ENCODE measurements around the gene TACSTD2. TPM values are rescaled to one million over a fixed set of nuclear protein-coding genes. Genes with fewer than 3 reads are reported as not detected.

TACSTD2 gene
- total RNA-seq, 1 experiment from 2014 or later: 31.9 TPM

- Histone ChIP-seq H3K4me1 (no peaks in the 10 kb centered on the region), H3K9me3 (no peaks in the 10 kb centered on the region), H3K27me3 (replicated peaks; ENCODE audit: control insufficient read depth, insufficient read depth, low read length) (no peaks in the 10 kb centered on the region), H3K4me3 (ENCODE audit: low read depth, low read length) (no peak overlapping the region), H3K36me3 (ENCODE audit: control insufficient read depth, insufficient read depth, low read length) (no peaks in the 10 kb centered on the region)
- no peaks in the 10 kb centered on the region for H3K9me3 Mint-ChIP-seq (ENCODE audit: unreplicated experiment)
- no peak overlapping the region for H3K27ac Mint-ChIP-seq (ENCODE audit: unreplicated experiment)
- DNase-seq: no peak
- H3K27me3 Mint-ChIP-seq (ENCODE audit: insufficient read depth, unreplicated experiment): no peaks in the 10 kb centered on the region
- intact Hi-C loops (cut with micrococcal nuclease; ENCODE audit: unreplicated experiment): no loop called here
- H3K36me3 Mint-ChIP-seq (ENCODE audit: insufficient read depth, unreplicated experiment): no peaks in the 10 kb centered on the region
- H3K4me1 Mint-ChIP-seq (ENCODE audit: low read depth, unreplicated experiment): no peaks in the 10 kb centered on the region
- CTCF ChIA-PET: no interaction called here
- BruUV-seq (replicated peaks): no TSS peak
- POLR2A ChIA-PET: no interaction called here
- no peak for TF ChIP-seq CTCF (IDR thresholded peaks at IDR 0.05; ENCODE audit: insufficient read depth in 1 of 2, low read depth in 1 of 2, low read length in 1 of 2, severe bottlenecking in 1 of 2, unreplicated experiment in 1 of 2)
- no peak overlapping the region for H3K4me3 Mint-ChIP-seq (ENCODE audit: unreplicated experiment)
Observed at GRCh38 chr1:58529284-58529683, 47.8 kb downstream of the TACSTD2 start.

GRCh38 chr1:58528518-58528917, 48.5 kb downstream of the TACSTD2 start:
- H3K9me3 Mint-ChIP-seq (ENCODE audit: unreplicated experiment): no peaks in the 10 kb centered on the region
- ChIA-PET POLR2A (no interaction called here), CTCF (no interaction called here)
- Histone ChIP-seq H3K4me1 (no peaks in the 10 kb centered on the region), H3K36me3 (ENCODE audit: control insufficient read depth, insufficient read depth, low read length) (no peaks in the 10 kb centered on the region), H3K4me3 (ENCODE audit: low read depth, low read length) (no peak overlapping the region), H3K27me3 (replicated peaks; ENCODE audit: control insufficient read depth, insufficient read depth, low read length) (no peaks in the 10 kb centered on the region), H3K9me3 (no peaks in the 10 kb centered on the region)
- no peak overlapping the region for H3K4me3 Mint-ChIP-seq (ENCODE audit: unreplicated experiment)
- no peak overlapping the region for H3K27ac Mint-ChIP-seq (ENCODE audit: unreplicated experiment)
- TF ChIP-seq CTCF (IDR thresholded peaks at IDR 0.05; ENCODE audit: insufficient read depth in 1 of 2, low read depth in 1 of 2, low read length in 1 of 2, severe bottlenecking in 1 of 2, unreplicated experiment in 1 of 2): no peak
- no TSS peak for BruUV-seq (replicated peaks)
- no peaks in the 10 kb centered on the region for H3K36me3 Mint-ChIP-seq (ENCODE audit: insufficient read depth, unreplicated experiment)
- intact Hi-C loops (cut with micrococcal nuclease; ENCODE audit: unreplicated experiment): no loop called here
- DNase-seq: no peak
- no peaks in the 10 kb centered on the region for H3K27me3 Mint-ChIP-seq (ENCODE audit: insufficient read depth, unreplicated experiment)
- H3K4me1 Mint-ChIP-seq (ENCODE audit: low read depth, unreplicated experiment): no peaks in the 10 kb centered on the region

Other genes starting within 250 kb of the TACSTD2 start
- gene OMA1, start 30.5 kb downstream of the TACSTD2 start, total RNA-seq (2022): 6.9 and 8.1 TPM in 2 replicates
- 35.1 TPM in 2 replicates for gene MYSM1, start 122.8 kb upstream of the TACSTD2 start, total RNA-seq (2022)
- gene JUN, start 206.8 kb upstream of the TACSTD2 start, total RNA-seq (2022): 25.7 and 28.2 TPM in 2 replicates

Data from Caco-2 (cell line).